Tibial artery (tissue), 4 donors: ENCODE measurements around the gene SLC12A8.

Source experiments
- DNase-seq, 2 donors: peaks; one replicate each; pipeline ENCODE4 v3.0.0-alpha.2; 2019
- H3K27ac ChIP-seq, 2 donors: fragments of 200-600 bp; sonication (generic) in 1 of 2; 1 replicate in 1 of 2; 2 replicates in 1 of 2; pipeline ENCODE4 v1.5.1; 2018 to 2019; ENCODE audit warnings: mild to moderate bottlenecking in 1 of 2
- H3K27me3 ChIP-seq, 2 donors: fragments of 200-600 bp; sonication (generic) in 1 of 2; one replicate each; pipeline versions ENCODE4 v1.5.1 to v1.6.0; 2016 to 2019
- H3K36me3 ChIP-seq, 3 donors: fragments of 200-600 bp; sonication (generic) in 2 of 3; one replicate each; pipeline ENCODE4 v1.5.1; 2016 to 2019; ENCODE audit warnings: mild to moderate bottlenecking in 2 of 3
- H3K4me1 ChIP-seq, 4 donors: fragments of 200-600 bp; sonication (generic) in 2 of 4; 1 replicate in 3 of 4; 2 replicates in 1 of 4; pipeline ENCODE4 v1.5.1; 2016 to 2019
- H3K4me3 ChIP-seq, 2 donors: fragments of 200-600 bp; sonication (generic) in 1 of 2; 1 replicate in 1 of 2; 2 replicates in 1 of 2; pipeline ENCODE4 v1.5.1; 2018 to 2019; ENCODE audit warnings: mild to moderate bottlenecking in 2 of 2
- H3K9me3 ChIP-seq, 3 donors: fragments of 200-600 bp; sonication (generic) in 1 of 3; one replicate each; pipeline ENCODE4 v1.5.1; 2016 to 2019
- intact Hi-C: fragments of 100-400 bp; cut with DNase I; formaldehyde crosslinking; loops from one replicate; pipeline ENCODE4 v1.15.0; 2023; ENCODE audit warnings: low total_unique reads
- TF ChIP-seq, protein P1 (sequence below), 2 experiments: fragments of 200-600 bp in 1 of 2; fragments of 450-650 bp in 1 of 2; IDR thresholded peaks; one replicate each; pipeline ENCODE4 v1.5.1; 2017 to 2019; ENCODE audit warnings: antibody characterized with exemption in 2 of 2, mild to moderate bottlenecking in 1 of 2, moderate library complexity in 1 of 2

The SLC12A8 gene

DNA sequence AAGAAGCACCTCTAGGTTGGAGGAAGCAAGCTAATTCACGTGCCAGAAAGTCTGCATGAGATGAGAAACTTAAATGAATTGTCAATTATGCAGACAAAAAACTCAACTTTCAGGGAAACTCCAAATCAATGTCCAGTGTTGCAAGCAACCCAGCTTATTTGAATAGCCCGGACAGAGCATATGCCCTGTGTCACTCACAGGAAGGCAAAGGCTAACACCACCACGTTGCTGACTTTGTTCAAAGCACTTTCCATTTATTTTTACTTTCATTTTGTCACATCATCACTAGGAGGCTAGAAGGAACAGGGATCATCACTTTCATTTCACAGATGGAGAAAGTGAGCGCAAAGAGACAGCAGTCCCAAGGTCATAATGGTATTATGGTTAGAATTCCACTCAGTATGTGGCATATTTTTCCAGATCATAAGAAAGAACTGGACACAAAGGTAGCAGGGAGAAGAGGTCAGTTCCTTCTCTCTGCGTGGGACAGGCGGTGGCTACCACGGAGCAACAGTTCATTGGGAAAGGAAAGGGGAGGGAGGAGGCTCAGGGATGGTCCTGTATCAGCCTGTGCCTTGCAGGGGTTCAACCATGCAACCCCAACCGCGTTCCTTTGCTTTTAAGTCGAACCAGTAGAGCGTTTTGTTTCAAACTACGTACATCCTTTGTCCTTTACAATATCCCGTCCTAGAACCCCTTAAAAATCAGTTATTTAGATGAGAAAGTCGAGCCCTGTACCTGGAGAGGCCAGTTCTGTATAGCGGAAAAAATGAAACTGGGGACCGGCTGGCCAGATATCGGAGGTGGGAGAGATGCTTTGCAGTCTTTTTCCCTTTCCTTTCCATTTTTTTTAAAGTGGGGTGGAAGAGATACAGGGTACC lies 157.9 kb downstream of the SLC12A8 start:
- TF ChIP-seq, protein P1, sequence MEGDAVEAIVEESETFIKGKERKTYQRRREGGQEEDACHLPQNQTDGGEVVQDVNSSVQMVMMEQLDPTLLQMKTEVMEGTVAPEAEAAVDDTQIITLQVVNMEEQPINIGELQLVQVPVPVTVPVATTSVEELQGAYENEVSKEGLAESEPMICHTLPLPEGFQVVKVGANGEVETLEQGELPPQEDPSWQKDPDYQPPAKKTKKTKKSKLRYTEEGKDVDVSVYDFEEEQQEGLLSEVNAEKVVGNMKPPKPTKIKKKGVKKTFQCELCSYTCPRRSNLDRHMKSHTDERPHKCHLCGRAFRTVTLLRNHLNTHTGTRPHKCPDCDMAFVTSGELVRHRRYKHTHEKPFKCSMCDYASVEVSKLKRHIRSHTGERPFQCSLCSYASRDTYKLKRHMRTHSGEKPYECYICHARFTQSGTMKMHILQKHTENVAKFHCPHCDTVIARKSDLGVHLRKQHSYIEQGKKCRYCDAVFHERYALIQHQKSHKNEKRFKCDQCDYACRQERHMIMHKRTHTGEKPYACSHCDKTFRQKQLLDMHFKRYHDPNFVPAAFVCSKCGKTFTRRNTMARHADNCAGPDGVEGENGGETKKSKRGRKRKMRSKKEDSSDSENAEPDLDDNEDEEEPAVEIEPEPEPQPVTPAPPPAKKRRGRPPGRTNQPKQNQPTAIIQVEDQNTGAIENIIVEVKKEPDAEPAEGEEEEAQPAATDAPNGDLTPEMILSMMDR (IDR thresholded peaks at IDR 0.05) = peak in 1 of 2 experiments; percentile 15
- intact Hi-C loops = loop anchor here (10.0 kb wide), 2 partner anchors 90 to 270 kb away; no protein-coding TSS in a partner anchor
- DNase-seq = no peak
- Histone ChIP-seq H3K9me3 (no peaks in the 10 kb centered on the region), H3K36me3 (no peaks in the 10 kb centered on the region), H3K27ac (peak overlapping the region; percentile 96), H3K4me1 (peaks cover 0 to 66% (median 38%) of the 10 kb centered on the region in 4 donors), H3K4me3 (peak overlapping the region; percentile 83 to 89), H3K27me3 (no peaks in the 10 kb centered on the region)

DNA sequence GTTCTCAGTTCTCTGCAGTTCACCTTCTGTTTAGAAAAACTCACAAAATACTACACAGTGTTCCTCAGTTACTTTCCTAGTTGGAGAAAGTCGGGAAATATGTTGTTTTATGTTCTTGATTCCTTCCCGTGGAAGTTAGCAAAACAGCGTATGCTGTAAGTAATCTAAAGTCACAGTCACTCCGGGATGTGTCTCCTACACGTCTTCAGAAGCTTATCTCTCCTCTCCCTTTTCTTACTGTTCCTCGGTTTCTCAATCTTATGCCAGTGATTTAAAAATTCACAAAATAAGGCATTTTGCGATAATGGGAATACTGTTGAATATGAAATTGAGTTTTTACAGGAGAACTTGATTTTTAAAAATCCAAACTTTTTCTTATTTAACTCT lies 158.5 kb downstream of the SLC12A8 start:
- TF ChIP-seq, protein P1 (IDR thresholded peaks at IDR 0.05) = no peak
- Histone ChIP-seq H3K4me3 (peak overlapping the region; percentile 83 to 89), H3K4me1 (peaks cover 0 to 73% (median 40%) of the 10 kb centered on the region in 4 donors), H3K36me3 (no peaks in the 10 kb centered on the region), H3K27me3 (no peaks in the 10 kb centered on the region), H3K9me3 (no peaks in the 10 kb centered on the region), H3K27ac (peak overlapping the region; percentile 96)
- no peak for DNase-seq
- intact Hi-C loops = loop anchor here (10.0 kb wide), 2 partner anchors 91 to 269 kb away; no protein-coding TSS in a partner anchor

DNA sequence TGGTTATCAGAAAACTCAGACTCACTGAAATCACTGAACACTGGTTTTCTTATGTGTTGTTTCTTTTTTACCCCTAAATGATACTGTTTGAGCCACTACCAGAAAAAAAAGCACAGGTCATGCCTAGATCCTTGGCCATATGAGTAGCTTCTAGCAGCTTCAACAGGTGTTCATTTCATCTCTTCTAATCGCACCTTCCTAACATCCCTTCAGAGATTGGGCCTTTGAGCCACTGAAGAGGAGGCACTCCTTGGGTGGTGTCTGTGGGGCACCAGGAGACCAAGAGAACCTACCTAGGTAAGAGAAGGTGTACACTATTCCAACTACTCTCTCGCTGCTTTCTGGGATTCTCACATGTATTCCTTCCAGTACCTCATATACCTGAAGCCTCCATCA lies 159.2 kb downstream of the SLC12A8 start:
- H3K9me3 ChIP-seq = no peaks in the 10 kb centered on the region
- H3K36me3 ChIP-seq = no peaks in the 10 kb centered on the region
- TF ChIP-seq, protein P1 (IDR thresholded peaks at IDR 0.05) = no peak
- peak overlapping the region in 1 of 2 donors; percentile 83 for H3K4me3 ChIP-seq
- H3K27me3 ChIP-seq = no peaks in the 10 kb centered on the region
- peaks cover 0 to 79% (median 44%) of the 10 kb centered on the region in 4 donors for H3K4me1 ChIP-seq
- intact Hi-C loops = loop anchor here (10.0 kb wide), 2 partner anchors 91 to 269 kb away; no protein-coding TSS in a partner anchor
- peak overlapping the region; percentile 96 for H3K27ac ChIP-seq
- no peak for DNase-seq

DNA sequence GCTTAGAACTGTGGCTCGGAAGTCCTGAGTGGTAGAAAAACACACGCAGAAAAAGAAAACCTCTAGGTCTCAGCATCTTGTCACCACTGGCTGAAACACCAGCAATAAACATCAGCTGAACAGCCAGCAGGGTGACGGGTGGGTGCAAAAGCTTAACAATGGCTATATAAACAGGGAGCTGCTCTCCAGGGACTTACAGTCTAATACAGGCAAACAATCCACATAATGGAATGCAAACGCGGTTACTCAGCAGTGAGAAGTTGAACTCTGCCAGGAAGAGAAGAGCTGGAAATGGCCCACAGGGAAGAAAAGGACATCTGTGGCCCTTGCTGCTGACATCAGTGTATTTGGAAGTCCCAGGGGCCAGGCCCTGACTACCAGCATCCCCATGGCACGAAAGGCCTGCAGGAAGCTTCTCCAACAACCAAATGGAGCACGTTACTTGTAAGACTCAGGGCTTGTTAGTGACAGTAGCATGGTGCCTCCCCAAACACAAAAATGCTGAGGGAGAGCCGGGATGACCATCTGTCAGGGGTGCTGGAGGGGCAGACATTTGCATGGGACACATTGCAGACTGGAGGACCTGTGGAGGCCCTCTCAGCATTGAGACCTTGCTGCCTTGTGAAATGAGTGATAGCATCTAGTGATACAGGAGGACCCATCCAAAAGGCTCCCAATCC lies 159.8 kb downstream of the SLC12A8 start:
- peaks cover 0 to 77% (median 47%) of the 10 kb centered on the region in 4 donors for H3K4me1 ChIP-seq
- H3K27me3 ChIP-seq = no peaks in the 10 kb centered on the region
- DNase-seq = no peak
- H3K27ac ChIP-seq = peak overlapping the region; percentile 96
- intact Hi-C loops = loop anchor here (10.0 kb wide), 2 partner anchors 92 to 268 kb away; no protein-coding TSS in a partner anchor
- H3K9me3 ChIP-seq = no peaks in the 10 kb centered on the region
- H3K36me3 ChIP-seq = no peaks in the 10 kb centered on the region
- TF ChIP-seq, protein P1 (IDR thresholded peaks at IDR 0.05) = no peak
- peak overlapping the region; percentile 23 to 83 for H3K4me3 ChIP-seq

DNA sequence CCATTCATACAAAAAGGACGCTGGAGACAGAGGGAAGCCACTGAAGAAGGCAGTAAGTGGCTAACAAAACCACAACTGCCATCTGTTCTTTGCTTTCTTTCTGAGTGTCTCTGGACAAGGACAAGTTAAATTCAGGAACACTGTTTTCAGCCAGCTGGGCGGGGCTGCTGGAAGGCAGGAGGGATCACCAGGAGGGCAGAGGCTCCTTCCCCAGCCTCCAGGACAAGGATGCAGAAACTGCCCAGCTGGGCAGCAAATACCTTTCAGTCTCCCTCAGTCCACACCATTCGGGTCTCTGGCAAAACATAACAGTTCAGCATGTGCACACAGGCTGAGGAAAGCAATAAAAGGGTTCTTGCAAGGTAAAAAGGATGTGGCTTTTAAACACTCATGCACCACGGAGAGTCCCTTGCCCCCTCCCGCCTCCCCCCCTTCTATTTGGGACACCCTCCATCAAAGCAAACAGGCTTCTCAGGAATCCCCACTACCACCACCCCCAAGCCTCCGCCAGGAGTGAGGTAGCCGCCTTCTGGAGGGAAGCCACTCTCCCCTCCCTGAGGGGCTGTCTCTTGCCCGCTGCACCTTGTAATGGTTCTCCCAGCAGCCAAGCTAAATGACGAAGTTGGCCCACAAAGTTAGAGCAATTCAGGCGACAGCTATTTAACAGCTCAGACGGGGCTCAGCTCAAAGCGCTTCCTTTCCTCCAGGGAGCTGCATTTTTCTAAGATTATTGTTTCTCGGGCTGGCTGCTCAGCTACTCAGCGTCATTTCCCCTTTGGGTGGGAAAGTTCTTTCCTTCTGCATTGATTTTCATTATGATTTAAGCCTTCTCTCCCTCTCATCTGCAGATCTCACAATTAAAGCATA lies 160.6 kb downstream of the SLC12A8 start:
- TF ChIP-seq, protein P1 (IDR thresholded peaks at IDR 0.05) = no peak
- peaks cover 0 to 69% (median 43%) of the 10 kb centered on the region in 4 donors for H3K4me1 ChIP-seq
- H3K4me3 ChIP-seq = peak overlapping the region; percentile 23 to 83
- intact Hi-C loops = loop anchor here (10.0 kb wide), 2 partner anchors 93 to 267 kb away; no protein-coding TSS in a partner anchor
- no peaks in the 10 kb centered on the region for H3K36me3 ChIP-seq
- H3K27me3 ChIP-seq = no peaks in the 10 kb centered on the region
- peak overlapping the region; percentile 96 for H3K27ac ChIP-seq
- no peaks in the 10 kb centered on the region for H3K9me3 ChIP-seq
- DNase-seq = peak; percentile 64 to 81
